ENCODE measurements around the gene RAB30.
"Not testable (repeated sequence)": the region's sequence is repeated elsewhere in the genome, so short reads cannot be mapped to it uniquely, and the experiment has no call there.

Gene RAB30

GRCh38 chr11:82979824-82980223 is 91.9 kb downstream of the RAB30 start:
- DNase-seq, result no peak

- peak in 1 of 2 donors; percentile 15 for DNase-seq
These were observed 93.1 kb downstream of the RAB30 start for GRCh38 chr11:82978422-82979099.

GRCh38 chr11:82976786-82977185 is 94.9 kb downstream of the RAB30 start:
- DNase-seq, result no peak

- no peak for DNase-seq
These were observed 95.8 kb downstream of the RAB30 start for GRCh38 chr11:82975882-82976281.

- no peak for DNase-seq
These were observed 96.8 kb downstream of the RAB30 start for GRCh38 chr11:82974851-82975250.

GRCh38 chr11:82974135-82974534 is 97.6 kb downstream of the RAB30 start:
- no peak for DNase-seq

- no peak for DNase-seq
These were observed 99.6 kb downstream of the RAB30 start for GRCh38 chr11:82972103-82972502.

GRCh38 chr11:82971519-82971946 is 100.2 kb downstream of the RAB30 start:
- DNase-seq, result peak; percentile 67 to 73

- DNase-seq, result not testable (repeated sequence)
These were observed 101.1 kb downstream of the RAB30 start for GRCh38 chr11:82970507-82971083.

- DNase-seq, result no peak
These were observed 101.9 kb downstream of the RAB30 start for GRCh38 chr11:82969811-82970210.

GRCh38 chr11:82967381-82967780 is 104.3 kb downstream of the RAB30 start:
- DNase-seq, result no peak

GRCh38 chr11:82962021-82962420 is 109.7 kb downstream of the RAB30 start:
- DNase-seq, result not testable (repeated sequence)

- no peak for DNase-seq
These were observed 110.9 kb downstream of the RAB30 start for GRCh38 chr11:82960779-82961143.

- peak; percentile 52 to 81 for DNase-seq
These were observed 111.5 kb downstream of the RAB30 start for GRCh38 chr11:82959987-82960778.

GRCh38 chr11:82955736-82956453 is 115.8 kb downstream of the RAB30 start:
- peak; percentile 80 to 82 for DNase-seq

GRCh38 chr11:82950502-82950901 is 121.2 kb downstream of the RAB30 start:
- not testable (repeated sequence) for DNase-seq

GRCh38 chr11:82949352-82949751 is 122.3 kb downstream of the RAB30 start:
- DNase-seq, result no peak

- no peak for DNase-seq
These were observed 126.0 kb downstream of the RAB30 start for GRCh38 chr11:82945682-82946081.

GRCh38 chr11:82945041-82945440 is 126.7 kb downstream of the RAB30 start:
- DNase-seq, result not testable (repeated sequence)

- no peak for DNase-seq
These were observed 127.5 kb downstream of the RAB30 start for GRCh38 chr11:82944198-82944597.

- DNase-seq, result not testable (repeated sequence)
These were observed 128.3 kb downstream of the RAB30 start for GRCh38 chr11:82943430-82943829.

- no peak for DNase-seq
These were observed 129.3 kb downstream of the RAB30 start for GRCh38 chr11:82942376-82942775.

- no peak for DNase-seq
These were observed 132.2 kb downstream of the RAB30 start for GRCh38 chr11:82939456-82939855.

All from CD4-positive, alpha-beta T cell treated with Interleukin-4 for 1 hour (primary cell).